PC-9 (cell line): ENCODE results near the gene THPO. TPM values are rescaled to one million over a fixed set of nuclear protein-coding genes. Genes with fewer than 3 reads are reported as not detected.
A peak's percentile ranks its signal among the peaks of the same experiment; 100 is the strongest.

Experiments used
- BruUV-seq: library from RNA; stranded (reverse); fragments of 400-500 nt; replicated peaks from 2 replicates; lab custom pipeline; 2021; lab: Mats Ljungman, UMichigan
- CTCF ChIA-PET: fragments of 300-600 bp; sonication (Branson Sonifier 250); formaldehyde crosslinking; loops from one replicate; lab custom pipeline; 2022; ENCODE audit warnings: antibody characterized with exemption; lab: Charles Lee
- POLR2A ChIA-PET: fragments of 300-600 bp; sonication (Branson Sonifier 250); formaldehyde crosslinking; loops from one replicate; lab custom pipeline; 2022; ENCODE audit warnings: antibody characterized with exemption; ENCODE audit not compliant: unreplicated experiment; lab: Charles Lee
- DNase-seq, 2 experiments: peaks; one replicate each; pipeline versions ENCODE4 v3.0.0 to v3.0.0-alpha.2; 2015 to 2022; ENCODE audit warnings: mixed read lengths in 1 of 2
- H2AFZ ChIP-seq: fragments of 200-600 bp; sonication (generic); 2 replicates; pipeline ENCODE4 v1.8.1; 2017; ENCODE audit warnings: antibody characterized with exemption
- H3F3A ChIP-seq: fragments of 200-600 bp; sonication (generic); 2 replicates; pipeline ENCODE4 v1.8.1; 2017; ENCODE audit warnings: antibody characterized with exemption, mild to moderate bottlenecking, low read depth; ENCODE audit not compliant: insufficient read depth
- H3K27ac ChIP-seq: fragments of 200-600 bp; sonication (generic); 2 replicates; pipeline ENCODE4 v1.6.1; 2016; ENCODE audit warnings: mixed run types
- H3K27me3 ChIP-seq: fragments of 200-600 bp; sonication (generic); 2 replicates; pipeline ENCODE4 v1.6.1; 2016; ENCODE audit warnings: low read depth, mixed run types; ENCODE audit not compliant: insufficient read depth
- H3K36me3 ChIP-seq: fragments of 200-600 bp; sonication (generic); 2 replicates; pipeline ENCODE4 v1.6.1; 2016; ENCODE audit warnings: low read depth, mixed run types
- H3K4me1 ChIP-seq: fragments of 200-600 bp; sonication (generic); replicated peaks from 2 replicates; pipeline ENCODE4 v1.6.1; 2016; ENCODE audit warnings: mixed run types; ENCODE audit not compliant: insufficient read depth
- H3K4me2 ChIP-seq: fragments of 200-600 bp; sonication (generic); 2 replicates; pipeline ENCODE4 v1.6.1; 2017; ENCODE audit warnings: mixed run types
- H3K4me3 ChIP-seq: fragments of 200-600 bp; sonication (generic); 2 replicates; pipeline ENCODE4 v1.6.1; 2016; ENCODE audit warnings: mixed run types
- H3K79me2 ChIP-seq: fragments of 200-600 bp; sonication (generic); 2 replicates; pipeline ENCODE4 v1.6.1; 2017; ENCODE audit warnings: low read depth, mixed run types
- H3K9me2 ChIP-seq: fragments of 200-600 bp; sonication (generic); 2 replicates; pipeline ENCODE4 v1.8.1; 2017; ENCODE audit warnings: mild to moderate bottlenecking; ENCODE audit not compliant: insufficient read depth
- H3K9me3 ChIP-seq: fragments of 200-600 bp; sonication (generic); 2 replicates; pipeline ENCODE4 v1.8.1; 2016; ENCODE audit warnings: low read depth; ENCODE audit not compliant: insufficient read depth
- H4K20me1 ChIP-seq: fragments of 200-600 bp; sonication (generic); 2 replicates; pipeline ENCODE4 v1.8.1; 2017; ENCODE audit not compliant: insufficient read depth
- EZH2 ChIP-seq: fragments of 200-600 bp; sonication (generic); IDR thresholded peaks from 2 replicates; pipeline ENCODE4 v1.8.0; 2017; ENCODE audit warnings: antibody characterized with exemption, low read depth
- intact Hi-C: fragments of 100-400 bp; cut with micrococcal nuclease; formaldehyde crosslinking; loops from one replicate; pipeline ENCODE4 v1.10.0; 2022; ENCODE audit not compliant: unreplicated experiment
- total RNA-seq: library from RNA; stranded (reverse); gene quantifications from 2 replicates; pipeline ENCODE4 v1.2.3, GENCODE V29; 2021
- TF ChIP-seq, protein P1 (sequence below): fragments of 200-600 bp; sonication (generic); conservative IDR thresholded peaks from 2 replicates; pipeline ENCODE4 v1.6.1; 2017; ENCODE audit warnings: mixed run types, antibody characterized with exemption, mild to moderate bottlenecking, moderate library complexity

Gene THPO
- total RNA-seq, 1 experiment from 2014 or later, result not detected

DNA sequence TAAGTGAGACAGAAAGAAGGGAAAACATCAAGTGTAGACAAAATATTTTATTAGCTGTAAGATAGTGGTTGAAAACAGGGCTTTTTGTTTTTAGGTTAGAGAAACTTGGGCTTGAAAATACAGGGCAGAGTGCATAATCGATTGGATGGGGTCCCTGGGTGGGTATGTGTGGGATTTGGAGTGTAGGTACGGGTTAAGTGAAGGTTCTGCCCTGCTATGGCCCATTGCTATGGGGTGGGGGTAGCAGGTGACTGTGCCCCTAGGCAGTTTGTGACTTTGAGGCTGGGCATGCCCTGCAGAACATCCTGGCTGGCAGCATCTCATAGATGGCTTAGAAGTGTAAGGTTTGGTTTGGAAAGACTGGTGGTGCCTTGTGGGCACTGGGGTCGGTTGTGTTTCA is 44.3 kb downstream of the THPO start:
- ChIA-PET CTCF (no interaction called here), POLR2A (no interaction called here)
- Histone ChIP-seq H3K27ac (peak overlapping the region; percentile 73), H3F3A (peaks cover 88% of the 10 kb centered on the region), H3K4me3 (no peak overlapping the region), H3K4me1 (peaks cover 57% of the 10 kb centered on the region), H2AFZ (no peak overlapping the region), H3K9me3 (no peaks in the 10 kb centered on the region), H3K9me2 (no peaks in the 10 kb centered on the region), H3K4me2 (peak overlapping the region; percentile 4; the same call in 1 of the 2 replicates), H3K27me3 (no peaks in the 10 kb centered on the region), H4K20me1 (peaks cover 73% of the 10 kb centered on the region), H3K79me2 (peaks cover 25% of the 10 kb centered on the region), H3K36me3 (peaks cover 47% of the 10 kb centered on the region)
- TF ChIP-seq, protein P1, sequence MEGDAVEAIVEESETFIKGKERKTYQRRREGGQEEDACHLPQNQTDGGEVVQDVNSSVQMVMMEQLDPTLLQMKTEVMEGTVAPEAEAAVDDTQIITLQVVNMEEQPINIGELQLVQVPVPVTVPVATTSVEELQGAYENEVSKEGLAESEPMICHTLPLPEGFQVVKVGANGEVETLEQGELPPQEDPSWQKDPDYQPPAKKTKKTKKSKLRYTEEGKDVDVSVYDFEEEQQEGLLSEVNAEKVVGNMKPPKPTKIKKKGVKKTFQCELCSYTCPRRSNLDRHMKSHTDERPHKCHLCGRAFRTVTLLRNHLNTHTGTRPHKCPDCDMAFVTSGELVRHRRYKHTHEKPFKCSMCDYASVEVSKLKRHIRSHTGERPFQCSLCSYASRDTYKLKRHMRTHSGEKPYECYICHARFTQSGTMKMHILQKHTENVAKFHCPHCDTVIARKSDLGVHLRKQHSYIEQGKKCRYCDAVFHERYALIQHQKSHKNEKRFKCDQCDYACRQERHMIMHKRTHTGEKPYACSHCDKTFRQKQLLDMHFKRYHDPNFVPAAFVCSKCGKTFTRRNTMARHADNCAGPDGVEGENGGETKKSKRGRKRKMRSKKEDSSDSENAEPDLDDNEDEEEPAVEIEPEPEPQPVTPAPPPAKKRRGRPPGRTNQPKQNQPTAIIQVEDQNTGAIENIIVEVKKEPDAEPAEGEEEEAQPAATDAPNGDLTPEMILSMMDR, result no peak
- no peak for TF ChIP-seq EZH2
- DNase-seq, result no peak
- intact Hi-C loops, result loop anchor here (1.0 to 2.0 kb wide), 3 partner anchors 14 to 35 kb away; partner anchors contain the start of genes EIF4G1 and PSMD2
- BruUV-seq, result no TSS peak

DNA sequence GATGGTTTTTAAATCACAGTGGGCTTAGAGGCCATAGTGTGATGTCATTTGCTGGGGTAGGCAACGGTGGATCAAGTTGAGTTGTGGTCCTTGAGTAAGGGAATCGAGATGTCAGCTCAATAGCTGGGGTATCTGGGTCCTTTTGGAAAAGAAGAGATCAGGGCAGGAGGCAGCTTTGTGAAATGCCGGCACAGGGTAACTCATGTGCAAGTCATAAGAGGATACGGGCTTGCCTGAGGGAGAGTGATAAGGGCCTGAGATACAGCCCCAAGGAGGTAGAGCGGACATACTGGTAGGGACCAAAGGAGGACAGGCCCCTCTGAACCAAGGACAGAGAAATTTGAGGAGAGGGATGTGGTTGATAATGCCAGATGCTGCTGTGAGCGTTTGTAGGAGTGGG is 44.8 kb downstream of the THPO start:
- intact Hi-C loops, result no loop called here
- no TSS peak for BruUV-seq
- H3K4me1 ChIP-seq, result peaks cover 57% of the 10 kb centered on the region
- ChIA-PET CTCF (interaction anchor here (0.6 kb wide), 1 partner anchor 388 kb away, joined by 4 read pairs; no protein-coding TSS in a partner anchor), POLR2A (no interaction called here)
- no peaks in the 10 kb centered on the region for H3K9me2 ChIP-seq
- H3F3A ChIP-seq, result peaks cover 93% of the 10 kb centered on the region
- H3K9me3 ChIP-seq, result no peaks in the 10 kb centered on the region
- no peak for TF ChIP-seq EZH2
- TF ChIP-seq, protein P1, result no peak
- DNase-seq, result no peak
- H2AFZ ChIP-seq, result no peak overlapping the region
- H3K4me3 ChIP-seq, result no peak overlapping the region
- peak overlapping the region; percentile 73 for H3K27ac ChIP-seq
- no peak overlapping the region for H3K4me2 ChIP-seq
- H3K27me3 ChIP-seq, result no peaks in the 10 kb centered on the region
- H3K79me2 ChIP-seq, result peaks cover 26% of the 10 kb centered on the region
- H3K36me3 ChIP-seq, result peaks cover 51% of the 10 kb centered on the region
- H4K20me1 ChIP-seq, result peaks cover 78% of the 10 kb centered on the region

- H3K4me3 ChIP-seq, result no peak overlapping the region
- peaks cover 29% of the 10 kb centered on the region for H3K79me2 ChIP-seq
- H3K27me3 ChIP-seq, result no peaks in the 10 kb centered on the region
Observed at GRCh38 chr3:184332370-184333090, 45.5 kb downstream of the THPO start.

More at GRCh38 chr3:184332370-184333090, 45.5 kb downstream of the THPO start:
- Histone ChIP-seq H3F3A (peaks cover 96% of the 10 kb centered on the region), H3K27ac (peak overlapping the region; percentile 73), H3K4me2 (no peak overlapping the region), H2AFZ (no peak overlapping the region), H3K9me3 (no peaks in the 10 kb centered on the region), H3K4me1 (peaks cover 57% of the 10 kb centered on the region), H3K36me3 (peaks cover 56% of the 10 kb centered on the region), H3K9me2 (no peaks in the 10 kb centered on the region), H4K20me1 (peaks cover 85% of the 10 kb centered on the region)
- BruUV-seq, result no TSS peak
- POLR2A ChIA-PET, result no interaction called here
- no peak for TF ChIP-seq EZH2
- TF ChIP-seq, protein P1, result no peak
- CTCF ChIA-PET, result interaction anchor here (0.6 kb wide), 1 partner anchor 388 kb away, joined by 4 read pairs; no protein-coding TSS in a partner anchor
- peak; percentile 67 to 69 for DNase-seq
- intact Hi-C loops, result no loop called here
